Erythroblast (primary cell): Measurements from ENCODE around the gene USHBP1.

Source experiments
- GATA1 ChIP-seq: IDR thresholded peaks from 2 replicates; pipeline ENCODE4 v1.6.1; 2011; ENCODE audit warnings: low read depth, mild to moderate bottlenecking, control low read depth, low read length, moderate library complexity
- POLR2A ChIP-seq: IDR thresholded peaks from 2 replicates; pipeline ENCODE4 v1.6.1; 2011; ENCODE audit warnings: mild to moderate bottlenecking, low read length

GRCh38 chr19:17211547-17212446 lies 52.7 kb downstream of the USHBP1 start:
- no peak for TF ChIP-seq POLR2A
- no peak for TF ChIP-seq GATA1
